ENCODE measurements around the gene ALDH1A3.

ALDH1A3 gene

DNA sequence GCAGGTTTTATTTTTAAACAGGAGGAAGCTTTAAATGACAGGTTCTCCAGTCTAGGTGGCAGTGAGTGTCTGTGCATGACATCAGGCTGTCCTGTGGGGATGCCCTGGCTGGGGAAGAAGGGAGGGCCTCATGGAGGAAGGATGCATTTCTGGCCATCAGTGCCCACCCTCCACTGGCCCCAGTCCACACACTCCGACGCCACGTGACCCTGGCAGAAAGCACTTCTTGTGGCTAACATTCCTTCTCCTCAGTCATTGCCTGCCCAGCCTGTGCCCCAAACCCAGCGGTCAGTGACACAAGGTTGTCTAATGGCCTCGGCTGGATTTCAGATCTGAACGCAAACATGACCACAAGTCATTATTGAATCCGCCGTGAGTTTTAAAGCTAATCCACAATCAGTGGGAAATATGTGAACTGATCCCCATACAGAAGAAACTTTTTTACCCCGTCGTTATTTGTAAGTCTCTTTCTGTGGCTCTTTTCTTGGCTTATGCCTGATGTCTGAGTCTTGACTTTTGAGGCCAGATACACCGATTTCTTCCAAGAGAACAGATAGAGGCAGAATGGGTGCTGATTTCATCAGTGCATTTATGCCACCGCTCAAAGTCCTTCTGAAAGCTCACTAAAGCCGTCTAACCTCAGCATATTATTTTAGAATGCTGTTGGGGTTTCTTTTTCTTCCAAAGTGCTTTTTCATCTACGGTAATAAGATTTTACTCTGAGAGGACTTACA, 22.2 kb downstream of the ALDH1A3 start:
- DNase-seq (ENCODE audit: low spot score) = peak; percentile 51

- peak; percentile 87 for DNase-seq (ENCODE audit: low spot score)
Measured at GRCh38 chr15:100902436-100903167, 23.0 kb downstream of the ALDH1A3 start.

GRCh38 chr15:100903168-100903554, 23.5 kb downstream of the ALDH1A3 start:
- DNase-seq (ENCODE audit: low spot score) = no peak

- DNase-seq (ENCODE audit: low spot score) = no peak
Measured at GRCh38 chr15:100905850-100906249, 26.2 kb downstream of the ALDH1A3 start.

DNA sequence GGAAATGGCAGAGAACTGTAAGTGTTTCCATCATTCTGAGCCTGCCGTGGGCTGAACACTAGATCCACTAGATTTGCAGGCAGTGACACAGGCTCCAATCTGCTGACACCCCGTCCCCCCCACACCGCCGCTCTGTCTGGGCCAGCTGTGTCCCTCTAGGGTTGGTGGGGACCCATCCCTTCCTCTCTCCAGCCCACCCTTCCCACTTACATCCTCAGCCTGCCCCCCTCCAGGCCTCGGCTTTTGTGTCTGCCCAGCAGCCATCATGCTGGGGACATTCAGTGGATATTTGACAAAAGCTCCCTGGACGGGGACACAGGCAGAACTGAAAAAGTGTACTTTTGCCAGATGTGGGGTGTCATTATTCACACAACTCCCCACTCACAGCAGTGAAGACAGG, 28.8 kb downstream of the ALDH1A3 start:
- DNase-seq (ENCODE audit: low spot score) = no peak

GRCh38 chr15:100909565-100909964, 29.9 kb downstream of the ALDH1A3 start:
- DNase-seq (ENCODE audit: low spot score) = no peak

GRCh38 chr15:100909989-100910955, 30.6 kb downstream of the ALDH1A3 start:
- DNase-seq (ENCODE audit: low spot score) = no peak

- no peak for DNase-seq (ENCODE audit: low spot score)
Measured at GRCh38 chr15:100911086-100911485, 31.5 kb downstream of the ALDH1A3 start.

GRCh38 chr15:100913961-100914360, 34.3 kb downstream of the ALDH1A3 start:
- DNase-seq (ENCODE audit: low spot score) = no peak

DNA sequence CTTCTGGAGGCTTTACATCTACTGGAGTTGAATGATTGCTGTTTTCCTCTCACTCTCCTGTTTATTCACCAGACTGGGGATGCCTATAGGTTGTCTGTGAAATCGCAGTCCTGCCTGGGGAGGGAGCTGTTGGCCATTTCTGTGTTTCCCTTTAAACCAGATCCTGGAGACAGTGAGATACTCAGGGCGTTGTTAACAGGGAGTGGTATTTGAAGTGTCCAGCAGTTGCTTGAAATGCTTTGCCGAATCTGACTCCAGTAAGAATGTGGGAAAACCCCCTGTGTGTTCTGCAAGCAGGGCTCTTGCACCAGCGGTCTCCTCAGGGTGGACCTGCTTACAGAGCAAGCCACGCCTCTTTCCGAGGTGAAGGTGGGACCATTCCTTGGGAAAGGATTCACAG, 35.2 kb downstream of the ALDH1A3 start:
- peak; percentile 37 for DNase-seq (ENCODE audit: low spot score)

- DNase-seq (ENCODE audit: low spot score) = peak; percentile 84
Measured at GRCh38 chr15:100918034-100918689, 38.5 kb downstream of the ALDH1A3 start.

DNA sequence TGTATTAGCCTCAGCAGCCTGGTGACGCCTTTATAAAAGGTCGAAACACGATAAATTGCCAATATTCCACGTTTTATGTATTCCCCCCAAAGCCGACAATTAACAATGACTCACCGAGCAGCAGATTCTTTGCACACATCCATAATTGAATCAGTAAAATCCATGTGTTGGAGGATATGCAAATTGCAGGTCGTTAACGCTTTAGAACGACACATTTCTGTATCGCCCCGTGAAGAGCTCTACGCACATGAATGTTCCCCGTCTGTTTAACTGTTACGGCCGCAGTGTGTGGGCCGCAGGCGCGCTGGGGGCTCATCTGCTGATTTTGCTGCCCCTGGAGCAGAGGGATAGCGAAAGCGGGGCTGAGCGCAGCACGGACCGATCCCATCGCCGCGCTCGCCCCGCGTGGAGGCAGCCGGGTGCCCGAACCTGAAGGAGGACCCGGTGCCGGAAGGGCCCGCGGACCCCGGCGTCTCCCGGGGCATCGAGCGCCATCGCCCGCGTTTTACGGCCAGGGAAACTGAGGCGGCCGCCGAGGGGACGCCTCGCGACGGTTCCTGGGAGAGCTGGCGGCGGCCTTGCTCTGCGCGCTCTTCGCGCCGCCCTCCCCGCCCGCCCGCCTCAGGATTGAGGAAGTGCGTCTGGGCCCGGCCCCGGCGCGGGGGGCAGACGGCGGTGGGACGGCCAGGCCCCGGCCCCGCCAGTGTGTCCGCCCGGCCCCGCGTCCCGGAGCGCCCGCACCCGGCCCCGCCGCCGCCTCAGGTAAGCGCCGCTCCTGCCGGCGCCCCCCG, 39.3 kb downstream of the ALDH1A3 start, which contains the start of gene LRRK1:
LRRK1 (plus strand) TSS at position 668 of the 791 bp plus-strand sequence. CDS start 5,276 bp downstream, outside the sequence.
- peak; percentile 54 for DNase-seq (ENCODE audit: low spot score)

GRCh38 chr15:100919481-100920405, 40.1 kb downstream of the ALDH1A3 start:
- DNase-seq (ENCODE audit: low spot score) = peak; percentile 22

DNA sequence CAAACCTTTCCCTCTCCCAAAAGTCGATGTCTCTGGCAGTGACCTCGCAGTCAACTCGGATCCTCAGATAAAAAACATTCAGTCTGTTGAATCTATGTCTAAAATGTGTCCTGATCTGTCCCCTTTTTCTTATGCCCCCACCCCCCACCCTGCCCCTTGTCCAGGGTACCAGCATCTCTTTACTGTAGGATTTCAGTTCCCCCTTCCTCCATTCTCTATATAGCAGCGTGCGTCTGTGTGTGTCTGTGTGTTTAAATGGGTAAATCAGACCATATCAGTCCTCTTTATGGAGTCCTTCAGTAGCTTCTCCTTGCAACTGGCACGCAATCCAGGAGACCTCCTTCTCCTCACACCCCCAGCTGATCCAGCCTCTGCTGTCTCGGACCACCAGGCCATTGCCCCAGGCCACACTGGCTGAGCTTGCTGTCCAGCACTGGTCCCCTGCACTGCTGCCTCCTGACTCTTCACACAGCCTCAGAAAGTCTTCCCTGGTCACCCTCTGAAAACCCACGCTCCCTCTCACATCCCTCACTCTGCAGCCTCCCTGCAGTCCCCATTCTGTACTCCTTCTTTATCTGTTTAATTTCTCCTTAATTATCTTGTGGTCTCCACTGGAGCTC, 41.0 kb downstream of the ALDH1A3 start:
- no peak for DNase-seq (ENCODE audit: low spot score)

- DNase-seq (ENCODE audit: low spot score) = no peak
Measured at GRCh38 chr15:100922192-100923040, 42.8 kb downstream of the ALDH1A3 start.

DNA sequence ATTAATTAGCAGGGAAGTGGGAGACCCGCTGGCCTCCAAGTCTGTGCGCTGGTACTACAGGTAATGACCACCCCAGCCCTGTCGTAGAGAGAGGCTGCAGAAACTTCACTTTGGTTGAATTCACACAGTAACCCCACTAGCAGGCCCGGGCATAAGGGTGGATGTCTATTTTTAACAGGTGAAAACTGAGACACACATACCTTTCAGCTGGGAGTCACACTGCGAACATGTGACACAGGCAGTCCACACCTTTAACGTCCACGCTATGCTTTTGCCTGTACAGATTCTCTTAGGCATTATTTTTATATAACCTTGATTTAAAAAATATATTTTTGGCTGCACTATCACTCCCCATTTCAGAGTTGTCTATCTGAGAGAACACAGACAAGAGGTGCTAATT, 43.4 kb downstream of the ALDH1A3 start:
- DNase-seq (ENCODE audit: low spot score) = no peak

DNA sequence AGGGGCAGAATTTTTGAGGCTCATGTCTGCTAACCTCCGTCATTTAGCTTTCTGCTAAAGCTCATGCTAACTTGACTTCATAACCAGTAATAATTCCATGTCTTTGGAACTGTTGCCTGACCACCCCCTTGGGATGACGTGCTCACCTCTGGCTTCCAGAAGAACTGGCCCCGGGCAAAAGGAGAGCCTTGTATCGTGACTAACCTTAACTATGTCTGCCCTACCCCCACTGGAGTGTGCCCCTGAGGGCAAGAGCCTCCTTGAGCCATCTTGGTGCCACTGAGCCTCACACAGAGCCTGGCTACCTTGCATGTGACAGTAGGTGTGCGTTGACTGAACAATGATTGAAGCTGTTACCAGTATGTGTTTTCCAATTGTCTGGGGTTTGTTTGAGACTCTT, 44.3 kb downstream of the ALDH1A3 start:
- DNase-seq (ENCODE audit: low spot score) = no peak

DNA sequence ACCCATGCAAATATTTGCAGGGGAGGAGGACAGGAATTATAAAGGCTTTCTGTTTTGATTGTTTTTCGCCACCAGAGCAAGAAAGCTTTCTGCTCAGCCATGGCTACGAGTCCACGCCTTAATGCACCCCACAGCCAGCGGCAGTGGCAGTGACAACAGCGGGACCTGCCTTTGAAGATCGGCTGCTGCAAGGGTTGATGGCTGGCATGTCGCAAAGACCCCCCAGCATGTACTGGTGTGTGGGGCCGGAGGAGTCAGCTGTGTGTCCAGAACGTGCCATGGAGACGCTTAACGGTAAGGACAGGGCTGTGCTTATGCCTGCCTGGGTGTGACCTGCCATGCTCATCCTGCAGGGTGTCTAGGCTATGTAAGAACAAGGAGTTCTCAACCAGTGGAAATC, 44.8 kb downstream of the ALDH1A3 start:
- no peak for DNase-seq (ENCODE audit: low spot score)

Measured in kidney tubule cell (primary cell).